Lower leg skin (tissue), 3 donors: Measurements from ENCODE around the gene CMIP.

Experiments
- CTCF ChIP-seq, 3 donors: fragments of 450-650 bp; IDR thresholded peaks; one replicate each; pipeline ENCODE4 v1.5.1; 2016; ENCODE audit warnings: antibody characterized with exemption in 3 of 3, mild to moderate bottlenecking in 3 of 3, moderate library complexity in 2 of 3
- POLR2A ChIP-seq, 2 donors: fragments of 450-650 bp; IDR thresholded peaks; one replicate each; pipeline ENCODE4 v1.6.1; 2016 to 2017; ENCODE audit warnings: antibody characterized with exemption in 2 of 2, mild to moderate bottlenecking in 1 of 2, moderate library complexity in 1 of 2

GRCh38 chr16:81453091-81453728 is 8.6 kb downstream of the CMIP start:
- no peak for TF ChIP-seq CTCF (IDR thresholded peaks at IDR 0.05)
- no peak for TF ChIP-seq POLR2A (IDR thresholded peaks at IDR 0.05)
